Measurements from ENCODE around the gene LLGL1. TPM values are rescaled to one million over a fixed set of nuclear protein-coding genes. Genes with fewer than 3 reads are reported as not detected.

The LLGL1 gene
- total RNA-seq, 4 donors from 2014 or later = 7.5 to 19.0 (median 15.4) TPM

DNA sequence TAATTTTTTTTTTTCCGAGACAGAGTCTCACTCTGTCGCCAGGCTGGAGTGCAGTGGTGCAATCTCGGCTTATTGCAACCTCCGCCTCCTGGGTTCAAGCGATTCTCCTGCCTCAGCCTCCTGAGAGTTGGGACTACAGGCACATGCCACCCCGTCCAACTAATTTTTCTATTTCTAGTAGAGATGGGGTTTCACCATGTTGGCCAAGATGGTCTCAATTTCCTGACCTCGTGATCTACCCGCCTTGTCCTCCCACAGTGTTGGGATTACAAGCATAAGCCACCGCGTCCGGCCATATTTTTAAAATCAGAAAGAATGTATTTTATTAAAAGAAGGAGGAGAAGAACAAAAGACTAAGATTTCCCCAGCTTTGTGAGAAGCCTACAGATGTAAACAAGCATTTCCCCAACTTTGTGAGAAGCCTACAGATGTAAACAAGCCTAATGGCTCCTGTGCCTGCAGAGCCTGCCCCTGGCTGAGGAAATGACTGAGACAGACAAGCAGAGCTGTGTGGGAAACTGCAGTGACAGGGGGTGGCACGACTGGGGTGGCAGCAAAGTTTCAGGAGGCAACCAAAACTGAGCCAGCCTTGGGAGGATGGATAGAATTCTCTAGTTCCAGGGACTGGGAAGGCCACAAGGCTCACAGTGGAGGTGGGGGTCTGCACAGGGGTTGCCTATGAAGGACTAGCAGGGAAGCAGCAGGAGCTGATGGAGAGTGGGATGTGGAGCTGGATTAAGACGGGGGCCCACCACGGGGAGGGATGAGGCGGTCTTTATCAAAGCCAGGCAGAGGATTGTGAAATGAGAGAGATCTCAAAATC lies 66.5 kb downstream of the LLGL1 start:
- peaks cover 0 to 74% (median 0%) of the 10 kb centered on the region in 3 donors for H3K36me3 ChIP-seq
- no peak overlapping the region for H3K27ac ChIP-seq

More for the DNA sequence above, 66.5 kb downstream of the LLGL1 start:
- no peak for DNase-seq
- no peak for TF ChIP-seq POLR2A (IDR thresholded peaks at IDR 0.05)
- TF ChIP-seq, protein P1, sequence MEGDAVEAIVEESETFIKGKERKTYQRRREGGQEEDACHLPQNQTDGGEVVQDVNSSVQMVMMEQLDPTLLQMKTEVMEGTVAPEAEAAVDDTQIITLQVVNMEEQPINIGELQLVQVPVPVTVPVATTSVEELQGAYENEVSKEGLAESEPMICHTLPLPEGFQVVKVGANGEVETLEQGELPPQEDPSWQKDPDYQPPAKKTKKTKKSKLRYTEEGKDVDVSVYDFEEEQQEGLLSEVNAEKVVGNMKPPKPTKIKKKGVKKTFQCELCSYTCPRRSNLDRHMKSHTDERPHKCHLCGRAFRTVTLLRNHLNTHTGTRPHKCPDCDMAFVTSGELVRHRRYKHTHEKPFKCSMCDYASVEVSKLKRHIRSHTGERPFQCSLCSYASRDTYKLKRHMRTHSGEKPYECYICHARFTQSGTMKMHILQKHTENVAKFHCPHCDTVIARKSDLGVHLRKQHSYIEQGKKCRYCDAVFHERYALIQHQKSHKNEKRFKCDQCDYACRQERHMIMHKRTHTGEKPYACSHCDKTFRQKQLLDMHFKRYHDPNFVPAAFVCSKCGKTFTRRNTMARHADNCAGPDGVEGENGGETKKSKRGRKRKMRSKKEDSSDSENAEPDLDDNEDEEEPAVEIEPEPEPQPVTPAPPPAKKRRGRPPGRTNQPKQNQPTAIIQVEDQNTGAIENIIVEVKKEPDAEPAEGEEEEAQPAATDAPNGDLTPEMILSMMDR (IDR thresholded peaks at IDR 0.05) = no peak
- H3K9me3 ChIP-seq = no peaks in the 10 kb centered on the region
- H3K4me1 ChIP-seq = no peaks in the 10 kb centered on the region
- H3K4me3 ChIP-seq = no peak overlapping the region
- no peaks in the 10 kb centered on the region for H3K27me3 ChIP-seq

Other genes with a start within 250 kb of the LLGL1 start
- gene ATPAF2, start 186.5 kb upstream of the LLGL1 start, total RNA-seq = 10 to 100 TPM in 3 of 4 donors, 1 to 10 TPM in 1; 9.8 to 60.2 (median 29.7) TPM
- gene GID4, start 186.2 kb upstream of the LLGL1 start, total RNA-seq = 10 to 100 TPM in 2 of 4 donors, 1 to 10 TPM in 2; 3.0 to 14.0 (median 10.9) TPM
- 10 to 100 TPM; 24.0 to 65.2 (median 48.5) TPM for gene DRG2, start 137.7 kb upstream of the LLGL1 start, total RNA-seq
- gene MYO15A, start 116.9 kb upstream of the LLGL1 start, total RNA-seq = 1 to 10 TPM in 3 of 4 donors, not detected in 1; 3.6 to 5.0 (median 3.8) TPM
- 10 to 100 TPM; 65.6 to 78.5 (median 72.9) TPM for gene ALKBH5, start 41.8 kb upstream of the LLGL1 start, total RNA-seq
- gene FLII, start 33.1 kb downstream of the LLGL1 start, total RNA-seq = 100 to 1,000 TPM; 311 to 538 (median 419) TPM
- 10 to 100 TPM in 3 of 4 donors, 1 to 10 TPM in 1; 3.3 to 49.6 (median 22.9) TPM for gene MIEF2, start 35.0 kb downstream of the LLGL1 start, total RNA-seq
- gene TOP3A, start 89.4 kb downstream of the LLGL1 start, total RNA-seq = 10 to 100 TPM; 25.7 to 49.7 (median 35.0) TPM
- 10 to 100 TPM; 13.2 to 24.7 (median 18.3) TPM for gene SMCR8, start 89.7 kb downstream of the LLGL1 start, total RNA-seq
- 100 to 1,000 TPM in 3 of 4 donors, 10 to 100 TPM in 1; 75.9 to 128 (median 110) TPM for gene SHMT1, start 137.9 kb downstream of the LLGL1 start, total RNA-seq
- gene EVPLL, start 152.1 kb downstream of the LLGL1 start, total RNA-seq = under 1 TPM in 1 of 4 donors, not detected in 3; 0.67 TPM